HG02885 (cell line): ENCODE measurements around the gene IRF1.

Experiments
- ATAC-seq: cut with Tn5 transposase; IDR thresholded peaks from one replicate; pipeline ENCODE4 v1.9.1; 2021; ENCODE audit warnings: mild to moderate bottlenecking; ENCODE audit not compliant: unreplicated experiment, poor library complexity

IRF1 gene

GRCh38 chr5:132475987-132476875, 14.3 kb downstream of the IRF1 start:
- ATAC-seq, result no peak

DNA sequence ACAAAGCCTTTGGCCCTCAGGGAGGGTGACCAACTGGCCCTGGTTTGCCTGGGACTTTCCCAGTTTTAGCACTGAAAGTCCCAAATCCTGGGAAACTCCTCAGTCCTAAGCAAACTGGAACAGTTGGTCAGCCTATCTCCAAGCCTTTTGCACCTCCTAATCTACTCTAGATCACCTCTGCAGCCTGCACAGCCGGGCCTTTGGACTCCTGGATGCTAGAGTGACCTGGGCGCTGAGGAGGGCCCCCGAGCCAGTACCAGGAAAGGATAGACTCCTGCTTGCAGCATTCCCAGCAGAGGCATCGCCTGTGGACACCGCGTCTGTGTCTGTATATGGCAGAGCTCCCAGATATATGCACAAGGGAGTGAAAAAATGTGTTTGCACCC, 15.1 kb downstream of the IRF1 start:
- no peak for ATAC-seq

- no peak for ATAC-seq
These were observed 15.6 kb downstream of the IRF1 start for GRCh38 chr5:132474881-132475496.

GRCh38 chr5:132474131-132474723, 16.3 kb downstream of the IRF1 start:
- no peak for ATAC-seq

DNA sequence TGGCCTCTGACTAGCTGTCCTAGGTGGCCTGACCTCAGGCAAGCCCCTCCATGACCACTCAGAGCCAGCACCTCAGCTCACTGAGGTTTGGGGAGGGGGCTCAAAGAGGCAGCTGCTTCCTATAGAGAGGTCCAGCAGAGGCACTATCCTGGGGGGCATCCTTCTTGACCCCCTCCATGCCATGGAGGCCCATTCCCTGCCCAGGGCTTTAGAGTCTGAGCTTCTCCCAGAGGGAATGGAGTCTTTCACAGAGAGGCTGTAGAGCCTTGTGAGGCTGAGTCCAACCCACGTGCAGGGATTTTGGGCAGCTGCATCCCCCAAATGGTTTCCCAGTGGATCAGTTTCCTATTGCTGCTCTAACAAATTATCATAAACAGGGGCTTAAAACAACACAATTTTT, 16.9 kb downstream of the IRF1 start:
- no peak for ATAC-seq

DNA sequence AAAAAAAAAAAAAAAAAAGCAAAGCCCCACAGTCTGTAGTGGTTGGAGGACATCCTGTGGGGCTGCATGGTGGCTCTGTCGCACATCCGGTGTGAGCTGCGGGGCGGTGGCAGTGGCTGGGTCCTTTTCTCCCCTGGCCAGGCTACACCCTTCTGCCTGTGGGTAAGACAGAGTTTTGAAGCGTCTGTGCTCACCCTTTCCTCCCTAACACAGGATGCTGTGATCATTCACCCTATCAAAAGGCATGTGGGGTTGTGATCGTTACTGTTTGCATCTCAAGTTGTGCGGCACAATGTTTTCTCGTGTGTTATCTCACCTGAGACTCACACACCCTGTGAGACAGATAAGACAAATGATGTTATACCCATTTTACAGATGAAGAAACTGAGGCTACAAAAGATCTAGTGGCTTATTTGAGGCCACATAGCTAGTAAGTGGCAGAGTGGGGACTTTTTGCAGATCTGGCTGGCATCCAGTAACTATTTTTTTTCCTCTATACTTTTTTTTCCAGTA, 17.5 kb downstream of the IRF1 start:
- ATAC-seq, result peak; percentile 87

GRCh38 chr5:132472431-132472830, 18.1 kb downstream of the IRF1 start:
- ATAC-seq, result no peak

DNA sequence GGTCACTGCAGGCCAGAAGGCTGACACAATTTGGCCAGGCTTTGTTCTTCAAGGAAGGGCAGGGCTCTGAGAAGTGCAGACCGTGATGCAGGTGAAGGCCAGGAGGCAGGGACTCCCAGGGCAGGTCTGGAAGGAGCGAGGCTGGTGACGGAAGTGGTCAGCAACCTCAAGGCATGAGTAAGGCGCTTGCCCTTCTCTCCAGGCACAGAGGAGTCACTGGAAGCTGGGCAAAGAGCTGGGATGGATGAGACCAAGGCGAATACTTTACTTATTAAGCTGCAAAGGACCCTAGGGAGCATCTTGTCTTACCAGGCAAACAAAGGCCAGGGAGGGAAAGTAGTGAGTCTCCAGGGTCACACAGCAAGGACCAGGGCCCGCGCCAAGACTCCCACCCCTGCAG, 18.6 kb downstream of the IRF1 start:
- no peak for ATAC-seq

DNA sequence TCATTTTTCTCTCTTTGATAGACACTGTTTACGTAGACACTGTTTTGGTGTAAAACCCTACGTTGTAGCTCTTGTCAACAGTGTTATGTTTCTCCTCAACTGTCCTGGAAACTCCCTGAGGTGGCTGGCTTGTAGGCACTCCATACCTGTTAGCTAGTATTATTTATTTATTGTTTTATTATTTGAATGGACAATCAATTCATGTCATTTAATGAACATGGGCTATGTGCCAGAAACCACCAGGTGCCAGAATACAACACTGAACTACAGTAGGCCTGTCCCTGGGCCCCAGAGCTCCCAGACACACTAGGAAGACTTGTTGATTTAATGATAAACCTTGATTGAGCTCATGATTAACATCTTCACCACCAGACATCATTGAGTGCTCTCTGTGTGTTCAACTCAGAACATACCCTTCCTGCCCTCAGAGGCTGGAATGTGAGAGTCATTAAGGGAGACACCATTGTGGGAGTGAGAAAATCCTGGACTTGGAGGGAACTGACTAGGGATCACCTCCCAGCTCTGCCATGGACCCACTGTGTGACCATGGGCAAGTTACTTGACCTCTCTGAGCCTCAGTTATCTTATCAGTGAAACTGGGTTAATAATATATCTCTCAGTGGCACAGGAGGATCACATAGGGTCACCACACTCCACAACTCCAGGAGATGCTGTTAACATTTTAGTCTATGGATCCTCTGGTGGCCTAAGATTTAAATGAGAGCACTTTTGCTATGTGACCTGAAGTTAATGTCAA, 19.2 kb downstream of the IRF1 start:
- no peak for ATAC-seq

GRCh38 chr5:132470596-132470995, 20.0 kb downstream of the IRF1 start:
- no peak for ATAC-seq

- ATAC-seq, result no peak
These were observed 20.6 kb downstream of the IRF1 start for GRCh38 chr5:132470010-132470392.

DNA sequence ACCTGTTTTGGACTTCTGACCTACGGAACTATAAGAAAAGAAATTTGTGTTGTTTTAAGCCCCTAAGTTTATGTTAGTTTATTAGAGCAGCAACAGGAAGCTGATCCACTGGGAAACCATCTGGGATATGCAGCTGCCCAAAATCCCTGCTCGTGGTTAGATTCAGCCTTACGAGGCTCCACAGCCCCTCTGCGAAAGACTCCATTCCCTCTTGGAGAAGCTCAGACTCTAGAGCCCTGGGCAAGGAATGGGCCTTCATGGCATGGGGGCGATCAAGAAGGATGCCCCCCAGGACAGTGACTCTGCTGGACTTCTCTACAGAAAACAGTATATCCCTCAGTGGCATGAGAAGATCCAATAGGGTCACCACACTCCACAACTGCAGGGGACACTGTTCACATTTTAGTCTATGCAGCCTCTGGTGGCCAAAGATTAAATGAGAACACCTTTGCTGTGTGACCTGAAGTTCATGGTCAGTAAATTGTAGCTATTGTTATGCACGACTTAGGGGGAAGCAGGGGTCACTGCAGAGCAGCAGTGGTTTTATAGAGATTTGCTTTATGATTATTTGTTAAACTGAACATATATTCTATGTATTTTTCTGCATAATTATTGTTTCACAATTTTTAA, 21.1 kb downstream of the IRF1 start:
- no peak for ATAC-seq

DNA sequence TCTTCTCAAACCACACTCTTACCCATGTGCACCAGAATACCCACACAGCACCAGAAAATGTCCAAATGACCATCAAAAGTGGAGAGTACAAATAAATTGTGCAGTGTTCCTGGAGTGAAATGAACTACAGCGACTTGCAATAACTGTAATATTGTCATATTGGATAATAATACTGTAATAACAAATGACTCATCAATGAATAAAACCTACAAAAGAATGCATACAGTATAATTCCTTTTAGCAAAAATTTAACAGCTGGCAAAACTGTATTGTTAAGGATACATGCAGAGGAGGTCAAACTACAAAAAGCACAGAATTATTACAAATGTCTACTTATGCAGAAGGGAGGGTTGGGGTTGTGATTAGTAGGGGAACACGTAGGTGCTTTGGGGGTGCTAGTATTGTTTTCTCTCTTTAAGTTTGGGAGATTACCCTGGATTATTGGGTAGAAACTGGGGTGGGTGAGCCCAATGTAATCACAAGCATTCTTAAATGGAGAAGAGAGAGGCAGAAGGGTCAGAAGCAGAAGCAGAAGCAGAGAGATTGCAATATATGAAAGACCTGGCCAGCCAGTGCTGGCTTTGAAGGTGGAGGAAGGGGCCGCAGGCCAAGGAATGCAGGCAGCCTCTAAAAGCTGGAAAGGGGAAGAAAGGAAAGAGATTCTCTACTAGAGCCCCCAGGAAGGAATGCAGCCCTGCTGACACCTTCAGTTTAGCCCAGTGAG, 21.8 kb downstream of the IRF1 start:
- no peak for ATAC-seq

DNA sequence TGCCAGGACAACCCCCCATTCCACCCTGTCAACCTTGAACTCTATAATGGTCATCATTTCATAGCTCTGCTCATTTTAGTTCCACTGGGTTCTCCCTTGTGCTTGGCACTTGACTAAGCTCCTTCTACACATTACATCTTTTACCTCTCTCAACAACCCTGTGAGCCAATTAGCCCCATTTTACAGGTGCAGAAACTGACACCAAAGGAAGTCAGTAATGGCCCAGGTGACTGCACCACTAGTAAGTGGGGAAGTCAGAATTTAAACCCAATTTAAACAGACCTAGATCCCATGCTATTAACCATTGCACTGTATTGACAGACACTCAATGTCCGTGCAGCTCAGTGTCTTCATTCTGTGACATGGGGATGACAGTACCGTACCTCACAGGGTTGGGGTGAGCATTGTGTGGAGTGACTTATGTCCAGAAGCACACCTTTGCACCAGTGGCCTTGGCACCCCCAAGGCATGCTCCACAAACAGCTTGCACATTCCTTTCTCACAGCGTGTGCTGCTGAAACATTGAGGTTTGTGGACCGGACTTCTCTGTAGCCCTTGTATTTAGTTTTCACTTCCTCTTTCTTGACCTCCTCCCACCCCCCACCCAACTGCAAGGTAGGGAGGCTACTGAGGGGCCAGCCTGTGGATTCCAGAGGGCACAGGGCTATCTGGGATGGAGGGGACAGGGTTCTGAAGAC, 23.1 kb downstream of the IRF1 start:
- peak; percentile 60 for ATAC-seq

GRCh38 chr5:132466433-132467286, 23.9 kb downstream of the IRF1 start:
- peak; percentile 69 for ATAC-seq

DNA sequence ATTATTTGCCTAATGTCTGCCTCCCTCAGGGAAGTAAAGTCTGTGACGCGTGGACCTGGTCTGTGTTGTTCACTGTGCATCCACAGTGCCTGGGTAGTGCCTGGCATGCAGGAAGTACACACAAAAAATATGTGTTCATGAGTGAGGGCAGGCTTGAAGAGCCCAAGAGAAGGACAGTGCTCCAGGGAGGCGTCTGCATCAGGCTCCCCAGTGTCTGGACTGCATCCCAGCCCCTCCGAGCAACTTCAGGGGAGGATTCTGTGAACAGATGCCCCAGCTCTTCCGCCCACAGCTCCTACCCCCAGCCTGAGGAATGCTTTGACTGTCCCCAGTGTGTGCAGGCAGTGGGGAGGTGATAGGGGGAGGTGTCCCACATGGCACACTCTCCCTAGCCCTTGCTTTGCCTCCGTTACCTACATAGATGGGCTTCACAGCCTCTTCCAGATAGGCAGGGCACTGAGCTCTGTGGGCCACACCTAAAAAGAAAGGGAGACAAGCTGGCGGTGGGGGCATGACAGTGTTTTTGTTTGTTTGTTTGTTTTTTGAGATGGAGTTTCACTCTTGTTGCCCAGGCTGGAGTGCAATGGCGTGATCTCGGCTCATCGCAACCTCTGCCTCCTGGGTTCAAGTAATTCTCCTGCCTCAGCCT, 25.4 kb downstream of the IRF1 start:
- ATAC-seq, result no peak

DNA sequence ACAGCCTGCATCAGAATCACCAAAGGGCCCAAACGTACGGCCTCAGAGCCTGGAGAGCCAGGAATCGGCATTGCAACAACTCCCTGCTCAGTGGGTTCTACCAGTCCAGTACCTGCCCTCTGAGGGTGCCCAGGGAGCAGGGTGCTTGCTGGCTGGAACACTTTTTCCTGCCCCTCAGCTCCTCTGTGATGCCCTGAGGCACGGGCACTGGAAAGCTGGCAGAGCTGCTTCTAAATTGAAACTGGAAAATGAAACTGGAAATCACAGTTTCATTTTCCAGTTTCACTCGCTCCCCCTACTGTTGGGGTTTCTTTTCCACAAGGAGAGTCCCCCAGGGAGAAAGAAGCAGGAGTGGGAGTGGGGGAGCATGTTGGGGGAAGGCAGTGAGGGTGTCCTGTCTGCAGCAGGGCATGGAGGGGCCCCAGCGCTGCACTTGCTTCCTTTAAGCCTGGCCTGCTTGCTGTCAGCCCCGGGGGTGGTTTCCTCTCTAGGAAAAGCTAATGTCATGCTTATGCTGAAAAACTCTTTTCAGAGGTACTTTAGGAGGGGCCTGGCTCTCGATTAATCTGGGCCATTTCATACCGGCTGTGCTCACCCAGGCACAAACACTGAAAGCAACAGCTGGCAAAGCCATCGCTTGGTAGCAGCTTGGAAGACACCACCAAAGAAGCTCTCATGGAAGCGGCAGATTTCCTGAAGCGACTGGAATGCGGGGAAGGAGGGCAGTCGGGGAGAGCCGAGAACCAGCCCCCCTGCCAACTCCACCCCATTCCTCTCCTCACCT, 26.2 kb downstream of the IRF1 start:
- no peak for ATAC-seq
